ENCODE results near the gene TMEM128.
"Not testable (repeated sequence)": the region's sequence is repeated elsewhere in the genome, so short reads cannot be mapped to it uniquely, and the experiment has no call there.

Gene TMEM128

GRCh38 chr4:4254666-4255065 lies 6.6 kb upstream of the TMEM128 start:
- DNase-seq: no peak

DNA sequence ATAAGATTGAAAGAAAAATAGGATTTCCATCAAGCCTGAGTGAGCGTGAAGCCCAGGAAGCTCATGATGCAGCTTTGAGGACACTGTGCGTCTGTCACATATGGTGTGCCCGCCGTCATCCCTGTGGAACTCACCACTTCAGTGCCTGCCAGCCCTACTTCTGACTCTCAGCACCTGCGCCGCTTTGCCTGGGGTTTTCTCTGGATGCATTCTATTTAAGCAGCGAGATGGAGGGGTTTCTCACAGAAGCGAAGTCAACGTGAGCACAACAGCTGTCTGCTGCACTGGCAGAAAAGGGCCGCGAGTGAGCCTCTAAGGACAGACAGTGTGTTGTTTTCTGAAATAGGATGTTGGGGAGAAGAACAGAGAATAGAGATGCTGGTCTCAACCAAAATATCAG lies 6.2 kb upstream of the TMEM128 start:
- DNase-seq: no peak

GRCh38 chr4:4249866-4250265 lies 1.8 kb upstream of the TMEM128 start:
- no peak for DNase-seq

DNA sequence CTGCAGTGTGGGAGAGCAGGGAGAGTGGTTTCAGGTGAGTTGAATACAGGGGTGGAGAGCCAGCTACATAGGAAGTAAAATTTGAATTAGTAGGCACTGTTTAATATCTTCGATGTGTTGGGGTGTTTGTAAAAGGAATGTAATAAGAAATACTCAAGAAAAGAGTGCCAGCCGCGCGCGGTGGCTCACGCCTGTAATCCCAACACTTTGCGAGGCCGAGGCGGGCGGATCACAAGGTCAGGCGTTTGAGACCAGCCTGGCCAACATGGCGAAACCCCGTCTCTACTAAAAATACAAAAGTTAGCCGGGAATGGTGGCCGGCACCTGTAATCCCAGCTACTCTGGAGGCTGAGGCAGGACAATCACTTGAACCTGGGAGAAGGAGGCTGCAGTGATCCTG lies 1.3 kb upstream of the TMEM128 start:
- DNase-seq: not testable (repeated sequence)

GRCh38 chr4:4248885-4249203 lies 821 bp upstream of the TMEM128 start:
- DNase-seq: no peak

- peak; percentile 18 for DNase-seq
These were observed 361 bp downstream of the TMEM128 start for GRCh38 chr4:4247696-4248028.

DNA sequence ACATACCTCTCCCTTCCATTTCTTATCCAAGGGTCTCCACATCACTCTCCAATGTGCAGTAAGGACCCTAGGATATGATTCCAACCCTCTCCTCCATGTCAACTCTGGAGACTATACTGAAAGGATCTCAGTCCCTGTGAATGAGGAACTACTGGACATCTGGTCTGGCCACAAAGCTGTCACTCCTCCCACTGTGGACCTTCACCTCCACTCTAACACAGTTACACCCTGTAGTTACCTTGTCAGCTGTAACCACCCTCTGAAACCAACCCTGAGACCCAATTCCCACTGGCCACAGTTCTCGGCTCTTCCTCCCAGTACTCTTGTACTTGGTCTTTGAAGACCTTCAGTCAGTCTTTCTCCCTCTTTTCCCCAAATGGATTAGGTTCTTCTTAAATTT lies 2.9 kb downstream of the TMEM128 start:
- no peak for DNase-seq

DNA sequence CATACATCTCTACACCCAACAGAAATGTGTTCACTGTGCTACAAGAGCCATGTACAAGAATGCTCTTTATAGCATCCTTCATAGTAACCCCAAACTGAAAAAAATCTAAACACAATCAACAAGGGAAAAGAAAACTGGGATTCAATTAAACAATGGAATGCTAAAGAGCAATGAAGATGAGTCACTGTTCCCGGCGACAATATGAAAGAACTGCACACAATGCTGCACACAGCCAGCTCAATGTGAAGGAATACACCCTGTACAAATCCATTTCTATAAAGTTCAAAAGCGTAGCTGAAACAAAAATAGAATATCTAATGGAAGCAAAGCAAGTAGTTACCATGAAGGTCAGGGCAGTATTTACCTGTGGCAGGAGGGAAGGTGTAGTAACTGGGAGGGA lies 8.5 kb downstream of the TMEM128 start:
- DNase-seq: not testable (repeated sequence)

GRCh38 chr4:4233610-4234009 lies 14.4 kb downstream of the TMEM128 start:
- DNase-seq: no peak

- no peak for DNase-seq
These were observed 19.7 kb downstream of the TMEM128 start for GRCh38 chr4:4228356-4228668.

DNA sequence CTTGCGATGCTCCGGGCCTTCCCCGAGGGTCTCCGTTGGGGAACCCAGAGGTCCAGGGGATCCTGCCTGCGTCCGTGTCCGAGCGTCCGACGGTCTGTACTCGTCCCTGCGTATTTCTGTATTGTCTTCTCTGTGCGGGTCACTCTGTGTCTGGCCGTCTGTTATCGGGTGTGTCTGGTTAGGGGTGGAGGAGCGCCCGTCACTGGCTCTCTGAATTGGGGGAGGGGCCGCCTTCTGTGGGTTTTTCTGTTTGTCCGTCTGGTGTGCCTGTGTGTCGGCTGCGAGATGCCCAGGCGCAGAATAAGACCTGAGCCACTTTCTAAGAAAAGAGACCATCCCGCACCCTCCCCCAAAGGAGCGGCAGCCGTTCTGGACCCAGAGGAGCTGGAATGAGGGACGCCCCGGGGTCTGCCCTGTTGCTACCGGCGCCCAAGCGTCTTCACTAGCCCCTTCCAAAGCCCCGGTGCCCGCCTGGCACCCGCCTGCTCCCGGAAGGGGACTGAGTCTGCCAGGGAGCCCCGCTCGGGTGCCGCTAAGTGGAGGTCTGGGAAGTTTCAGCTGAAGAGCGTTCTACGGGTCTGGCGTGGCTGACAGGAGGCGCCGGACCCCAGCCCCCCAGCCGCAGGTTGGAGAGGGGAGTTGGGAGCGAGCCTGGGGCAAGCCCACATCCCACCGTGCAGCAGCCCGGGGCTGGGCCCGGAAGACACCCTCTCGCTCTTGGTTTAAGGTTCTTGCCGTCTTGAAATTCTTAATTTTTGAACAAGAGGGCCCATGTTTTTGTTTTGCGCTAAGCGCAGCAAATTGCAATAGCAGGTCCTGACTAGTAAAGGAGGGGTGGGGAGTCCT lies 20.3 kb downstream of the TMEM128 start:
- no peak for DNase-seq

- no peak for DNase-seq
These were observed 21.2 kb downstream of the TMEM128 start, which contains the start of gene OTOP1 for GRCh38 chr4:4226606-4227438. Gene OTOP1 (minus strand): TSS chr4:4226929. CDS start chr4:4226864, 65 bp downstream.

GRCh38 chr4:4225915-4226605 lies 22.0 kb downstream of the TMEM128 start:
- DNase-seq: peak; percentile 0

DNA sequence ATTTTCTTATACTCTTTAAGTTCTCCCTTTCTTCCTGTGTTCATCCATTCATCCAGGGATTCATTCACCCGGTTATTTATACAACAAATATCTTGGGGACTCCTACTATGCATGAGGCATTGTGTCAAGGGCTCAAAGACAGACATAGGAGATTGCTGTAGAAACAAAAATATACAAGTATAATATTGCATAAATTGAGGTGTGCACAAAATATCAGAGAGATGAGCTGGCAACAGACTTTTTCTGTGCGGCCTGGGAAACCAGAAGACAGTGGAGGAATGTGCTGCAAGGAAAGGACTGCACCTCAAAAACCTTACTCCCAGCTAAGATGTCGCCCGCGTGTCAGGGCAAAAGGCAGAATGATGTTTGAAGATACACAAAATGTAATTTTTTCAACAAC lies 30.9 kb downstream of the TMEM128 start:
- no peak for DNase-seq

- no peak for DNase-seq
These were observed 31.4 kb downstream of the TMEM128 start for GRCh38 chr4:4216648-4217047.

- DNase-seq: not testable (repeated sequence)
These were observed 34.3 kb downstream of the TMEM128 start for GRCh38 chr4:4213674-4214073.

DNA sequence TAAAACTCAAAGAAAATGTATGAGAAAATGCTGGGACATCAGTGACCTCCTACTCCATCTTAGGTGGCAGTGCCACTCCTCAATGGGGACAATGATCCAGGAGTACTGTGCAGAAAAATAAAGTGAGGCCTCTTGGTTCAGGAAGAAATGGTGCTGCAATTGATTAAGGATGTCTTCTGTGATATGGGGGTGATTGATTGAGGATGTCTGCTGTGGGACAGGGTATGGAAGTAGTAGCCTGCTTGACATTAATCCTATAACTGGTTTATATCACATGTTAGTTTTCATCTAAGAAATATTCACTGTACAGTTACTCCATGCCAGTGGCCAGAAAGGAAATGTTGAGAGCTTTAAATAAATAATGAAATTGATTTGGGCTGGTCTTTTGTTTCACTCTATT lies 41.8 kb downstream of the TMEM128 start:
- no peak for DNase-seq

GRCh38 chr4:4204401-4204745 lies 43.6 kb downstream of the TMEM128 start:
- no peak for DNase-seq

DNA sequence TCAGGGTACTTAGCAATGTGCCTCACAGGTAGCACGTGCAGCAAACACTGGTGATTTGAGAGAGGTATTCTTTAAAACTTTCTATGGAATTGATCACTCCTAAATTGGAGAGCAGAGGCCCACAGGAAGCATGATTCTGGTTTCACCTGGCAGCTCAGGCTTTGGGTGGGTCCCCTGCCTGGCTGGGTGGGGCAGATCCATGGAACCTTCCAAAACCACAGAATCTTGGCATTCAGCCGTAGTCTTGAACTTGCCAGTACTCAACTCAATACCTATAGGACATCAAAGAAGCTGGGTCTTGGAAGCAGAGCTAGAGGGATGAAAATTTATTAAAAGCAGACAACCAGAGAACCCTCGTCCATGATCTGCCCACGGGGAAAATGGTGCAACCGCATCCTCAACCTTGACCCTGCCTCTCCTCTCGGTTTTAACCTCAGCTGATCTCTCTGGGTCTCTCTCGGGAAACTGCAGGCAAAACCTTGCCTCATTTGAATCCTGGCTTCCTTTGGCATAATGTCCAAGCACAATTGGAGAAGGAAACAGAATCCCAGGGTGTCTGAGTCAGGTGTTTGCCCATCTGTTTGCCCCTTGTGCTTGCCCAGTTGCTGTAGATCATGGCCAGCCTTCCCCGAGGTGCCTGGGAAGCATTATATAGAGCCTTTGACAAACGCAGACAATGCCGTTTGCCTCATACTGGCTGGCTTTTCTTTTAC lies 44.2 kb downstream of the TMEM128 start:
- no peak for DNase-seq

DNA sequence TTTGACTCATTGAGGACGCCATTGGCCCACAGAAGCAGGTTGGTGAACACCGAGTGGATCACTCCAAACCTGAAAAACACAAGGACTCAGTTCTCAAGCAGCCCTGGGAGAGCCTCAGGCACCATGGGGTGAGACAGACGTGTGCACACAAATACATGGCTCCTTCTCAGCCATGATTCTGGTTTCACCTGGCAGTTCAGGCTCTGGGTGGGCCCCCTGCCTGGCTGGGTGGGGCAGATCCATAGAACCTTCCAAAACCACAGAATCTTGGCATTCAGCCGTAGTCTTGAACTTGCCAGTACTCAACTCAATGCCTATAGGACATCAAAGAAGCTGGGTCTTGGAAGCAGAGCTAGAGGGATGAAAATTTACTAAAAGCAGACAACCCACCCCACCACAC lies 45.5 kb downstream of the TMEM128 start:
- DNase-seq: no peak

DNA sequence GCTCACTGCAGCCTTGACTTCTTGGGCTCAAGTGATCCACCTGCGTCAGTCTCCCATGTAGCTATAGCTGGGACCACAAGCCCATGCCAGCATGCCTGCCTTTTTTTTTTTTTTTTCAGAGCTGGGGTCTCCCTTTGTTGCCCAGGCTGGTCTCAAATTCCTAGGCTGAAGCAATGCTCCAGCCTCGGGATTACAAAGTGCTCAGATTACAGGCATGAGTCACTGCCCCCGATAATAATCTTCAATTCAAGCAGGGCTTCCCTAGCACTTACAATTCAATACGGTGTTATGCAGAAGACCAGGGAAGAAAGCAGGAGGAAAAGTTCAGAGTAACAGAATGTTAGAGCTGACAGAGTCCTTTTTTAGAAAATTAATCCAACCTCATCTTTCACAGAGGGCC lies 47.4 kb downstream of the TMEM128 start:
- no peak for DNase-seq

- DNase-seq: no peak
These were observed 52.7 kb downstream of the TMEM128 start for GRCh38 chr4:4195354-4195753.

- DNase-seq: not testable (repeated sequence)
These were observed 59.5 kb downstream of the TMEM128 start for GRCh38 chr4:4188557-4188956.

Data from NCI-H1694 (cell line).